ENCODE data around the gene NDUFV2. TPM values are rescaled to one million over a fixed set of nuclear protein-coding genes. Genes with fewer than 3 reads are reported as not detected.

Gene NDUFV2
- total and polyA plus RNA-seq, 11 donors, result 236 to 1,311 (median 440) TPM

DNA sequence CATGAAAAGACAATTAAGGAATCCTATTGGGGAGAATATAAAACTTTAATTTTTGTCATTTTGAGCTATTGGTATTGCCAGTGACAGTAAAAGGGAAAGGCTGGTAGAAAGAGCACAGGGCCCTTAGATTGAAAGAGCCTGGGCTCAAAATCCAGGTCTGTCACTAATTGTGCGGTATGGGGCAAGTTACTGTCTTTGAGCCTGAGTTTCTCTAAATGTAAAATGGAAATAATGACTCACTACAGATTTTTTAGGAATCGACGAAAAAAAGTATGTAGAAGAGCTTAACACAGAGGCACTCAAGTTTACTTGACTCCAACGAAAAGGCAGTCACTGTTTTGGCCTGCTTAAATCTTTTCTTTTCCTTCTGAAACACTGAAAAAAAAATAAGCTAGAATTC is 7.0 kb downstream of the NDUFV2 start:
- H3K27me3 ChIP-seq, result no peaks in the 10 kb centered on the region
- peaks cover 0 to 4% (median 0%) of the 10 kb centered on the region in 9 donors for H3K36me3 ChIP-seq
- H3K4me1 ChIP-seq, result peaks cover 12 to 98% (median 87%) of the 10 kb centered on the region in 12 donors
- peak overlapping the region in 2 of 12 donors; percentile 35 to 62 for H3K27ac ChIP-seq
- TF ChIP-seq, protein P1, sequence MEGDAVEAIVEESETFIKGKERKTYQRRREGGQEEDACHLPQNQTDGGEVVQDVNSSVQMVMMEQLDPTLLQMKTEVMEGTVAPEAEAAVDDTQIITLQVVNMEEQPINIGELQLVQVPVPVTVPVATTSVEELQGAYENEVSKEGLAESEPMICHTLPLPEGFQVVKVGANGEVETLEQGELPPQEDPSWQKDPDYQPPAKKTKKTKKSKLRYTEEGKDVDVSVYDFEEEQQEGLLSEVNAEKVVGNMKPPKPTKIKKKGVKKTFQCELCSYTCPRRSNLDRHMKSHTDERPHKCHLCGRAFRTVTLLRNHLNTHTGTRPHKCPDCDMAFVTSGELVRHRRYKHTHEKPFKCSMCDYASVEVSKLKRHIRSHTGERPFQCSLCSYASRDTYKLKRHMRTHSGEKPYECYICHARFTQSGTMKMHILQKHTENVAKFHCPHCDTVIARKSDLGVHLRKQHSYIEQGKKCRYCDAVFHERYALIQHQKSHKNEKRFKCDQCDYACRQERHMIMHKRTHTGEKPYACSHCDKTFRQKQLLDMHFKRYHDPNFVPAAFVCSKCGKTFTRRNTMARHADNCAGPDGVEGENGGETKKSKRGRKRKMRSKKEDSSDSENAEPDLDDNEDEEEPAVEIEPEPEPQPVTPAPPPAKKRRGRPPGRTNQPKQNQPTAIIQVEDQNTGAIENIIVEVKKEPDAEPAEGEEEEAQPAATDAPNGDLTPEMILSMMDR (IDR thresholded peaks at IDR 0.05), result no peak
- no peak for TF ChIP-seq POLR2A (IDR thresholded peaks at IDR 0.05)
- intact Hi-C loops (cut with DNase I), result no loop called here
- no peak for DNase-seq
- ATAC-seq, result no peak
- H3K9me3 ChIP-seq, result no peaks in the 10 kb centered on the region
- no peak overlapping the region for H3K4me3 ChIP-seq
- 45 to 58% (median 55%) methylated on average over 4 of the region's 4 CpGs for WGBS, 4 donors

DNA sequence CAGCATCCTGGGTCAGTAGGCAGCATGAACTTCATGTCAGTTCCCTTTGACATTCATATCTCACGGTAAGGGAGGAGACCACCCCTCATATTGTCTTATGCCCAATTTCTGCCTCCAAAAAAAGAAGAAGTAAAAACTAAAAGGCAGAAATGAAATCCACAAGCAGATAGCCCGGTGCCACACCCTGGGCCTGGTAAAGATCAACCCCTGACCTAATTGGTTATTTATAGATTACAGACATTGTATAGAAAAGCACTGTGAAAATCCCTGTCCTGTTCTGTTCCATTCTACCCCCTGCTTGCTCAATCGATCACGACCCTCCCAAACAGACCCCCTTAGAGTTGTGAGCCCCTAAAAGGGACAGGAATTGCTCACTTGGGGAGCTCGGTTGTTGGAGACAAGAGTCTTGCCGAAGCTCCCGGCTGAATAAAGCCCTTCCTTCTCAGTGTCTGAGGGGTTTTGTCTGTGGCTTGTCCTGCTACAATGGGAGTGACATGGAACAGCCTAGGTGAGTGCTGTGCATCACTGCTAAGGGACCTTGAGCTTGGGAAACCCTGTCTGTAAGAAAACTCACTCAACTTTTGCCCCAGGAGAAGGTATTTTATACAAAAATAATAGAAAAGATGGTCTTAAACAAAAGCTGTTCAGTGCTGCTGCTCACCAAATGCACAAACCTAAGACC is 11.1 kb downstream of the NDUFV2 start:
- Histone ChIP-seq H3K4me3 (peak overlapping the region in 2 of 12 donors; percentile 6 to 10), H3K36me3 (peaks cover 0 to 4% (median 0%) of the 10 kb centered on the region in 9 donors), H3K4me1 (peaks cover 13 to 98% (median 86%) of the 10 kb centered on the region in 12 donors), H3K27ac (peak overlapping the region in 10 of 12 donors; percentile 20 to 88 (median 46)), H3K27me3 (no peaks in the 10 kb centered on the region), H3K9me3 (no peaks in the 10 kb centered on the region)
- DNase-seq, result no peak
- intact Hi-C loops (cut with DNase I), result no loop called here
- ATAC-seq, result no peak
- TF ChIP-seq, protein P1 (IDR thresholded peaks at IDR 0.05), result no peak
- no peak for TF ChIP-seq POLR2A (IDR thresholded peaks at IDR 0.05)
- WGBS, 4 donors, result 42 to 47% (median 44%) methylated on average over 7 of the region's 7 CpGs

DNA sequence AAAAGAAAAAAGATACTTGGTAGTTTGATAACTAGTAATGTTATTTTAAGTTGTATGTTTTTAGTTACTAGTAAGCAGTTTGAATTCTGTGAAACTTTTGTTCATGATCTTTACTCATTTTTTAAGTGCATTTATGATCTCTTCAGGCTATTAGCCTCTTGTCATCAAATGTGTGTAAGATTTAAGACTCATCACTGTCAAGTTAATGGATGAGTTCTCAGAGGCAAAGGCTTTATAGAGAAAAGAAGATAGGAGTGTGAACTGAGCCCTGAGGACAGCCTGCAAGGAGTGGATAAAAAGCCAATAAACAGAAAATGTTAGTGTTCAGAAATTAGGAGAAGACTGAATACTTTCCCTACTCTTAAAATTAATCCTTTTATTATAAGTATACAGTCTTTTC is 13.5 kb downstream of the NDUFV2 start:
- Histone ChIP-seq H3K36me3 (peaks cover 0 to 22% (median 18%) of the 10 kb centered on the region in 9 donors), H3K9me3 (no peaks in the 10 kb centered on the region), H3K4me1 (peaks cover 16 to 98% (median 78%) of the 10 kb centered on the region in 12 donors), H3K27me3 (no peaks in the 10 kb centered on the region), H3K4me3 (no peak overlapping the region), H3K27ac (peak overlapping the region in 4 of 12 donors; percentile 51 to 88 (median 82))
- ATAC-seq (no peak), DNase-seq (no peak)
- intact Hi-C loops (cut with DNase I), result loop anchor here in 1 of 10 donors (2.0 kb wide), 1 partner anchor 13 kb away; the partner anchor contains the start of gene NDUFV2
- TF ChIP-seq, protein P1 (IDR thresholded peaks at IDR 0.05), result no peak
- TF ChIP-seq POLR2A (IDR thresholded peaks at IDR 0.05), result no peak

DNA sequence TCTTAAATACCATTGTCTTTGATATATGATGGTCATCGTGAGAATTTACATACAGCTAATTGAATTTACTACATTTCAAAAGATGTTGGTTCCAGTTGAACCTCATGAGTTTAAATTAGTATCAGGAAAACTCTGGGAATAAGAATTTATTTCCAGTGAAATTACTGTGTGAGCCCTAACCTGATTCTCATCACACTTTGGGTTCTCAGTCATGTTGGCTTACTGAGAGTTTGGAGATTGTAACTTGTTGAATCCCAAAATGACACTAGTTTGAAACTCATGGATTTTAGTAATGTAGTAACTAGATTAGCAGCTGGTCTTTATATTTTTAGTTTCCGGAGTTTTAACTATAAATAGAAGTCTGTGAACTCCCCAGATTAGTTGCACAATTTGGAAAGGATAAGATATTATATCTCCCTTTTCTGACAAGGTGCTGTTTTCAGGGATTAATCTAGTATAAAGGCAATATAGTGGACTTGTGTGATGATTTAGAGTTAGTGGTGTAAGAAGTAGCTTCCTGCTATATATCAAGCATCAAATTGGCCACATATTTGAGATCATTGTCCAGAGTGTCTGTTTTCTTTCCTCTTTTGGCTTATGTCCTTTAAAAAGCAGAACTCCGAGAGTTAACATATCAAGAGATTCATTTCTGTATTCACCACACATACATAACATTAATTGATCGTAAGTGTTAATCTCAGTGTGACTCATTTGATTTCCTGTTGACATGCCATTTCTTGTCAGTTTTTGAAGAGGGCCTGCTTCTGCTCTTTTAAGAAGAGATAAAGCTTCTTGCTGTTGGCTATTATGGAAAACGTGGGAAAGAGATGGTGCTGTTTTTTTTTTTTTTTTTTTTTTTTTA is 15.7 kb downstream of the NDUFV2 start:
- Histone ChIP-seq H3K27ac (peak overlapping the region in 11 of 12 donors; percentile 42 to 88 (median 76)), H3K9me3 (no peaks in the 10 kb centered on the region), H3K36me3 (peaks cover 0 to 44% (median 32%) of the 10 kb centered on the region in 9 donors), H3K4me3 (peak overlapping the region in 4 of 12 donors; percentile 2 to 37 (median 10)), H3K4me1 (peaks cover 14 to 95% (median 78%) of the 10 kb centered on the region in 12 donors), H3K27me3 (no peaks in the 10 kb centered on the region)
- intact Hi-C loops (cut with DNase I), result loop anchor here in 1 of 10 donors (2.0 kb wide), 1 partner anchor 15 kb away; the partner anchor contains the start of gene NDUFV2
- no peak for DNase-seq
- TF ChIP-seq, protein P1 (IDR thresholded peaks at IDR 0.05), result no peak
- TF ChIP-seq POLR2A (IDR thresholded peaks at IDR 0.05), result no peak
- WGBS, 4 donors, result 19 to 23% (median 21%) methylated on average over 5 of the region's 5 CpGs
- peak in 2 of 4 donors; percentile 6 to 18 for ATAC-seq
